GM18505 (cell line): ENCODE results near the gene FAM50B.

Experiments
- ATAC-seq: cut with Tn5 transposase; IDR thresholded peaks from one replicate; pipeline ENCODE4 v1.9.1; 2021; ENCODE audit not compliant: unreplicated experiment
- POLR2A ChIP-seq: IDR thresholded peaks from 4 replicates; pipeline ENCODE4 v1.6.1; 2011; ENCODE audit warnings: borderline replicate concordance; ENCODE audit not compliant: insufficient read depth, insufficient read length; ENCODE audit errors: extremely low read depth

FAM50B gene

DNA sequence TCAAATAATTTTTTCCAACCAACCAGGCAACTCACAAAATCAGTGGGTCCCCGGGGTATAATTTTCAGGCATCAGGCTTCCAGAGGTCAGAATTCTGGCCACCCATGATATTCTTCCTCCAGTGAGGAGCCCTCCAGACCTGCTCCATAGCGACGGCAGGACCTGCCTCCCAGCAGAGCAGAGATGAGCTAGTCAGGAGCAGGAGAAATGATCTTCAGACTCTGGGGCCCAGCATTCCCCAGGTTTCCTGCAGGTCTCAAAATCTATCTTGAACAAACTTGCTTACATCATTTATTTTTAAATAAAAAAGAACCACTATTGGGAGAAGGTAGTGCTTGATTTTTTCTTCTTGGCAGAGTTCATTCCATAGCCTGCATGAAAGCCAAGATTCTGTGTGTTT, 44.7 kb downstream of the FAM50B start:
- TF ChIP-seq POLR2A: no peak
- no peak for ATAC-seq

DNA sequence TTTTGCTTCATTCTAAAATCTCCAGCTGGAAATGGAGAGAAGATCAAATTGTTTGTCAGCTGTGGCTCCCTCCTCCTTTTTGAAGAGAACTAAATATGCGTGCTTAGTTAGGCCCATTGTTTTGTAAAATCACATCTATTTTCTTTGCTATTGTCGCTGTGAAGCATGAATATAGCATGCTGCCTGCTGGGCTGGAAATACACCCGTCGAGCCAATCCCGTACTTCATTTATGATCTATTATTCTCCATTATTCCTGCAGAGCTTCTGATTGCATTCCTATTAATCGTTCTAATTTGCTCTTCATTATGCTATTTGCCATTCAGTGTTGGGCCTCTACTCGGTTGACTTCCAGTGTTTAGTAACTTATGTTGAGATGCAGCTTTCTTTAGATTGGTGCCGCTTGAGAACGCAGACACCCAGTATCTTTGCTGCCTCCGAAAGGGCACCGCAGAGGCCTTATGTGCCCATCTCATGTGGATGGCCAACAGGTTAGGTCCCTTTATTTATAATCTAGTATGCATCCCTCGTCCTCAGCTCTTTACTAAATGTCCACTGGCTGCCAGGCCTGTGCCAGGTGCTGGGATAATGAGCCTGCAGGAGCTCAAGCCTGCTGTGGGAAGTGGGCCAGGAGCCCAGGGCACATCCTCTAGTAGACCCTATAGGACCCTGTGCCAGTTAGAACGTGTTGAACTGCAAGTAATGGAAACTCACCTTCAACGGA, 45.6 kb downstream of the FAM50B start:
- no peak for ATAC-seq
- TF ChIP-seq POLR2A: no peak

DNA sequence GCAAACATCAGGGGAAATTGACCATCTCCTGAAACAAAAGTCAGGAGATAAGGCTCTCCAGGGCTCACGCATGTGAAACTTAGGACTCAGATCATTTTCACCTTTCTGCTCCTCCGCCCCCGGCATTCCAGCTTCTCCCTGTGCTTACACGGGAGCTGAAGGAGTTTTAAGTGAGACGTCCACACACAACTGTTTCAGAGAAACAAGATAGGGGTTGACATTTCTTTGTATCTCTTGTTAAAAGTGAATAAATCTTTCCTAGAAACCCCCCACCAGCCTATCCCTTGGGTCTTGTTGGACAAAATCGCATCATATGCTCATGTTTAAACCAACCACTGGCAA, 46.1 kb downstream of the FAM50B start:
- no peak for ATAC-seq
- TF ChIP-seq POLR2A: no peak

DNA sequence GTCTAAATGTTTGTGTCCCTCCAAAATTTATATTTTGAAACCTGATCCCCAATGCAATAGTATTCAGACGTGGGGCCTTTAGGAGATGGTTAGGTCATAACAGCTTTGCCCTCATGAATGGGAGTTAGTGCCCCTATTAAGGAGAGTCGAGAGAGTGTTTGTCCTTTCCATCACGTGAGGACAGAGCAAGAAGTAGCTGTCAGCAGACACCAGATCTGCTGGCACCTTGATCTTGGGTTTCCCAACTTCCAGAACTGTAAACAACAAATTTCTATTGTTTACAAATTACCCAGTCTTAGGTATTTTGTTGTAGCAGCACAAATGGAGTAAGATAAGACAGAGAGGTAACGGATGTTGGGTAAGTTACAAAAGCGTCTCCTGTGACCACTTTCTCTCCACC, 46.6 kb downstream of the FAM50B start:
- no peak for TF ChIP-seq POLR2A
- ATAC-seq: no peak

DNA sequence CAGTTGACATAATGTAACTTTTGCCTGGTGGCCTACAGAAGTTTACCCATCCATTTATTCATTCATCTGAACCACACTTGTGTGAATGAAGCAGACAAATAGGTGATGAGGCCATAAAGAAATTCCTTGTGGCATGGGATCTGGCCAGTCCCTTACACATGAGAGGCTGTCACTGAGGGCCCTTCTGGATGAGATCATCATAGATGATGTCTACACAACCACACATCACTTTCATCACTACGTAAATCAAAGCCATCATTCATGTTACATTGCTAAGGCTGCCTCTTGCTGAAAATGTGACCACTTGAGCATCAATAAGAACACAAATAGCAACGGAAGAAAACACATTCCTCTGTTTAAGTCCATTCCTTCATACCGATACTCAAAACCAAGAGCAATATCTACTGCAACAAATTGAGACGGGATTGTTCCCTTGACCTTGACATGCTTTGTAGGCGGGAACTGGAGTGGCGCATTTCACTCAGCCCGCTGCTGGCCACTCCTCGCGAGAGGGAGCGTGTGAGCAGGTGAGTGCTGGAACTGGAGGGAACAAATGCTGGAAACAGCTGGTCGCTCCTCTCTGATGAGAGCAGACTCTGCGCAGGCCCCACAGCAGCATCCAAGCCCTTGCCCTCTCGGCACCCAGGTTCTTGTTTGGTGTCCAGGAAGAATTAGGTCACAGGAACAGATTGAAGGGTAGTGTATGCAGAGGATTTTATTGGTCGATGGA, 49.3 kb downstream of the FAM50B start:
- TF ChIP-seq POLR2A: no peak
- no peak for ATAC-seq

DNA sequence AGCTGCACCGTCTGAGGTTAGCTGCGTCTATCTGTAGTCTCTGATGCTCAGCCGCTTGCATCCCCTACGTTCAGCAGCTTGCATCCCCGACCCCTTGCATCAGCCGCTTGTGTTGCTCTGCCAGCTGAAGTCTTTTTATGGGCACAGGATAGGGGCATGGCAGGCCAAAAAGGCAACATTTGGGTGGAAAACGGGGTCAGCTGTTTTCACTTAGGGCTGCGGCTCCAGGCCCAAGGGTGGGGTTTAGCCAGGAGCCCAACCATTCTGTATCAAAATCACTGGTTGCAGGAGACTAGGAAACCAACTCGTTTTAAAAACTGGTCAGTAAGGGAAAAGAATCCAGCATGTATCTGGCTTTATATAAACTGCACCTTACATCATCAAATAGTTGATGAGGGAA, 49.9 kb downstream of the FAM50B start:
- no peak for TF ChIP-seq POLR2A
- ATAC-seq: no peak

DNA sequence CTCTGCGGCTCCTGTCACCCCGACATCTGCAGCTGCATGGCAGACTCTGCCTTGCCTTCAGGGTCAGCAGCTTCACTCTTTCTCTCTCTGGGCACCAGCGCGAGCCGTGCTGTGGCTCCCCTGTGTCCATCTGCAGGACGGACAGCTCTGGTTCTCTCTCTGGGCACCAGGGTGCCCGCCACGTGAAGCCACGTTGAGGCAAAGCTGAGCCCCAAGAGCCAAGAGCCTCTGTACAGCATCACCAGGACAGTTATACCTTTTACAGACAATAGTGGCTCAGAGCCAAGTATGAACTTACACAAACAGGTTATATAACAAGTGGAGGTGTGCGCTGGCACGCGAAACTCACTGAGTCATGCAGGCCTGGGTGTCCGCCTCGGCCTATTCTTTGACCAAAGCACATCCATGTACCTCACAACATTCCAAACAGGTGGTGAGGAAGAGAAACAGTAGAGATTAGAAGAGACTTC, 50.8 kb downstream of the FAM50B start:
- ATAC-seq: no peak
- TF ChIP-seq POLR2A: no peak
